B cell (primary cell): ENCODE results near the gene ZNF554. TPM values are rescaled to one million over a fixed set of nuclear protein-coding genes. Genes with fewer than 3 reads are reported as not detected.

Experiments used
- ATAC-seq: fragments of 200-7000 bp; cut with Tn5 transposase; one replicate; pipeline ENCODE4 v1.10.0; 2021; ENCODE audit warnings: low read depth, mild to moderate bottlenecking, moderate number of reproducible peaks, moderate library complexity
- CTCF ChIA-PET: fragments of 350-600 bp; sonication (Branson Sonifier 250); formaldehyde crosslinking; loops from one replicate; lab custom pipeline; 2021; ENCODE audit warnings: antibody characterized with exemption, inconsistent platforms; lab: Charles Lee
- POLR2A ChIA-PET: fragments of 350-600 bp; sonication (Branson Sonifier 250); formaldehyde crosslinking; loops from one replicate; lab custom pipeline; 2021; ENCODE audit warnings: antibody characterized with exemption; lab: Charles Lee
- DNase-seq: peaks from one replicate; pipeline ENCODE4 v3.0.0; 2013
- H2AFZ ChIP-seq: 2 replicates; pipeline ENCODE4 v1.6.1; 2012; ENCODE audit warnings: mild to moderate bottlenecking, low read depth, low read length; ENCODE audit not compliant: insufficient read depth, poor library complexity, severe bottlenecking
- H3K27ac ChIP-seq, 2 donors: 1 replicate in 1 of 2; 2 replicates in 1 of 2; pipeline ENCODE4 v1.5.1; 2012 to 2013; ENCODE audit warnings: low read length in 2 of 2, mild to moderate bottlenecking in 2 of 2, moderate library complexity in 1 of 2
- H3K27me3 ChIP-seq, 4 experiments: fragments of 200-600 bp in 1 of 4; sonication (generic) in 1 of 4; replicated peaks in 1 of 4; 1 replicate in 2 of 4; 2 replicates in 2 of 4; pipeline versions ENCODE4 v1.6.1 to v1.7.0; 2013 to 2016; ENCODE audit warnings: low read length in 3 of 4, mild to moderate bottlenecking in 2 of 4, mixed read lengths in 1 of 4, moderate library complexity in 1 of 4; ENCODE audit not compliant: insufficient read depth in 4 of 4, control insufficient read depth in 3 of 4; ENCODE audit errors: control extremely low read depth in 1 of 4
- H3K36me3 ChIP-seq, 2 experiments: replicated peaks in 1 of 2; 1 replicate in 1 of 2; 2 replicates in 1 of 2; pipeline versions ENCODE4 v1.6.1 to v1.7.1; 2013; ENCODE audit warnings: low read length in 1 of 2; ENCODE audit not compliant: insufficient read depth in 2 of 2, control insufficient read depth in 1 of 2; ENCODE audit errors: control extremely low read depth in 1 of 2, extremely low read depth in 1 of 2
- H3K4me1 ChIP-seq, 2 donors: fragments of 200-600 bp in 1 of 2; sonication (generic) in 1 of 2; 1 replicate in 1 of 2; 2 replicates in 1 of 2; pipeline versions ENCODE4 v1.5.1 to v1.6.1; 2013 to 2017; ENCODE audit warnings: low read length in 2 of 2; ENCODE audit not compliant: control insufficient read depth in 2 of 2, insufficient read depth in 2 of 2
- H3K4me2 ChIP-seq: replicated peaks from 2 replicates; pipeline ENCODE3; 2012; ENCODE audit warnings: mild to moderate bottlenecking, low read depth, low read length; ENCODE audit not compliant: poor library complexity, severe bottlenecking
- H3K4me3 ChIP-seq, 5 experiments: fragments of 200-600 bp in 1 of 5; sonication (generic) in 1 of 5; 1 replicate in 3 of 5; 2 replicates in 2 of 5; pipeline versions ENCODE4 v1.5.1 to v1.7.0; 2011 to 2016; ENCODE audit warnings: low read length in 4 of 5, mild to moderate bottlenecking in 4 of 5, low read depth in 2 of 5, control low read depth in 1 of 5, moderate library complexity in 1 of 5; ENCODE audit not compliant: insufficient read depth in 1 of 5; ENCODE audit errors: control extremely low read depth in 1 of 5, extremely low read depth in 1 of 5
- H3K79me2 ChIP-seq: fragments of 200-600 bp; sonication (generic); one replicate; pipeline ENCODE4 v1.6.0; 2016; ENCODE audit warnings: low read length; ENCODE audit not compliant: control insufficient read depth, insufficient read depth
- H3K9ac ChIP-seq: fragments of 200-600 bp; sonication (generic); 2 replicates; pipeline ENCODE4 v1.6.1; 2017; ENCODE audit warnings: mild to moderate bottlenecking, low read length, moderate library complexity
- H3K9me3 ChIP-seq, 3 donors: one replicate each; pipeline versions ENCODE4 v1.6.1 to v1.7.1; 2013; ENCODE audit warnings: low read length in 2 of 3; ENCODE audit not compliant: control insufficient read depth in 2 of 3, insufficient read depth in 1 of 3; ENCODE audit errors: control extremely low read depth in 1 of 3
- H4K20me1 ChIP-seq: 2 replicates; pipeline ENCODE4 v1.6.0; 2012; ENCODE audit warnings: mild to moderate bottlenecking, low read length; ENCODE audit not compliant: insufficient read depth, control insufficient read depth, poor library complexity, severe bottlenecking
- H3K27ac Mint-ChIP-seq: one replicate; pipeline ENCODE4 v1.8.0; 2021; ENCODE audit warnings: mixed read lengths
- H3K27me3 Mint-ChIP-seq: one replicate; pipeline ENCODE4 v1.8.0; 2021; ENCODE audit warnings: mixed read lengths
- H3K4me1 Mint-ChIP-seq: one replicate; pipeline ENCODE4 v1.8.0; 2021; ENCODE audit warnings: mixed read lengths
- H3K4me3 Mint-ChIP-seq: one replicate; pipeline ENCODE4 v1.8.0; 2021; ENCODE audit warnings: mixed read lengths
- H3K9me3 Mint-ChIP-seq: one replicate; pipeline ENCODE4 v1.8.0; 2022; ENCODE audit warnings: mixed read lengths; ENCODE audit not compliant: insufficient read depth
- EZH2 ChIP-seq: IDR thresholded peaks from 2 replicates; pipeline ENCODE4 v1.6.1; 2012; ENCODE audit warnings: borderline replicate concordance, low read depth, mild to moderate bottlenecking, moderate library complexity, low read length; ENCODE audit not compliant: insufficient read depth, poor library complexity, severe bottlenecking
- WGBS: methylation state at CpG from one replicate; pipeline ENCODE4 v1.1.5; 2013; ENCODE audit warnings: missing lambda C conversion rate; ENCODE audit not compliant: insufficient coverage; 5-methylcytosine and 5-hydroxymethylcytosine counted together
- intact Hi-C: fragments of 100-400 bp; cut with micrococcal nuclease; formaldehyde crosslinking; loops from one replicate; pipeline ENCODE4 v1.10.0; 2022
- polyA plus RNA-seq: library from polyadenylated mRNA; depleted of rRNA; stranded (reverse); fragments of >200 nt; gene quantifications from 2 replicates; pipeline ENCODE4 v1.2.3, GENCODE V29; 2012
- total RNA-seq, 2 donors: library from RNA; stranded (reverse); fragments of 120-200 nt in 1 of 2; gene quantifications; 1 replicate in 1 of 2; 2 replicates in 1 of 2; pipeline versions ENCODE4 v1.2.3 to v1.2.4, GENCODE V29; 2013 to 2022
- TF ChIP-seq, protein P1 (sequence below): fragments of 200-600 bp; IDR thresholded peaks from one replicate; pipeline ENCODE4 v1.8.0; 2022; ENCODE audit warnings: antibody characterized with exemption, mild to moderate bottlenecking

ZNF554 gene
- total and polyA plus RNA-seq, 2 donors (not counting 1 experiment from before 2014, with no cell fraction given): 2.8 to 5.9 TPM

DNA sequence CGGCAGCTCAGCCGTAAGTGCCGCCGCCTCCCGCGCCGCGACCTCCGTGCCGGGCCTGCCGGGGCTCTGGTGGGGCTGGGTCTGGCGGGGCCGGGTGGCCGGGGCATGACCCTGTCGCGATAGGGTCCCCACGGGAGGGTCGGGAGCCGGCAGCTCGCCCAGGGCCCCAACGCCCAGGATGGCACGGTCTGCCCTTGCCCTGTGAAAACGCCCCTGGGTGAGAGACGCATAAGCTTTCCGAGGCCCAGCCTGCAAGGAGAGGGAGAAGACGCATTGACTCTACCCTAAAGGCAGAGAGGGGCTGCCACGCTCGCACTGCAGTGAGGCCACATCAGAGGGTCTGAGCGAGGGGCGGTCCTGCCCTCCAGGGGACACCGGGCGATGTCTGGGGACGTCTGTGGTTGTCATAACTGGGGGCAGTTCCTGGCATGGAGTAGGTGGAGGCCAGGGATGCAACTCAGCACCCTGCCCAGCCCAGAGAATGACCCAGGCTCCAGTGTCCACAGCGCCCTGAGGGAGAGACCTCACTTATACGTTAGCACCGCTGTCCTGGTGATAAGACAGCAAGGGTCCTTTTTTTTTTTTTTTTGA lies 539 bp downstream of the ZNF554 start:
- H3K9ac ChIP-seq: peak overlapping the region; percentile 81
- H3K27ac Mint-ChIP-seq: no peak overlapping the region
- H3K27me3 ChIP-seq: no peaks in the 10 kb centered on the region
- no peaks in the 10 kb centered on the region for H3K27me3 Mint-ChIP-seq
- H3K4me3 ChIP-seq: peak overlapping the region; percentile 19 to 81 (median 60)
- peaks cover 10% of the 10 kb centered on the region for H3K79me2 ChIP-seq
- peak overlapping the region; percentile 78 for H2AFZ ChIP-seq
- ChIA-PET POLR2A (interaction anchor here (0.6 to 1.6 kb wide), 2 partner anchors 21 to 30 kb away, joined by 4 to 5 read pairs; partner anchors contain the start of gene ZNF555), CTCF (interaction anchor here (0.8 to 1.7 kb wide), 4 partner anchors 21 to 172 kb away, joined by 3 to 6 read pairs (median 4); partner anchors contain the start of gene ZNF555)
- TF ChIP-seq, protein P1, sequence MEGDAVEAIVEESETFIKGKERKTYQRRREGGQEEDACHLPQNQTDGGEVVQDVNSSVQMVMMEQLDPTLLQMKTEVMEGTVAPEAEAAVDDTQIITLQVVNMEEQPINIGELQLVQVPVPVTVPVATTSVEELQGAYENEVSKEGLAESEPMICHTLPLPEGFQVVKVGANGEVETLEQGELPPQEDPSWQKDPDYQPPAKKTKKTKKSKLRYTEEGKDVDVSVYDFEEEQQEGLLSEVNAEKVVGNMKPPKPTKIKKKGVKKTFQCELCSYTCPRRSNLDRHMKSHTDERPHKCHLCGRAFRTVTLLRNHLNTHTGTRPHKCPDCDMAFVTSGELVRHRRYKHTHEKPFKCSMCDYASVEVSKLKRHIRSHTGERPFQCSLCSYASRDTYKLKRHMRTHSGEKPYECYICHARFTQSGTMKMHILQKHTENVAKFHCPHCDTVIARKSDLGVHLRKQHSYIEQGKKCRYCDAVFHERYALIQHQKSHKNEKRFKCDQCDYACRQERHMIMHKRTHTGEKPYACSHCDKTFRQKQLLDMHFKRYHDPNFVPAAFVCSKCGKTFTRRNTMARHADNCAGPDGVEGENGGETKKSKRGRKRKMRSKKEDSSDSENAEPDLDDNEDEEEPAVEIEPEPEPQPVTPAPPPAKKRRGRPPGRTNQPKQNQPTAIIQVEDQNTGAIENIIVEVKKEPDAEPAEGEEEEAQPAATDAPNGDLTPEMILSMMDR: no peak
- no peak for TF ChIP-seq EZH2
- H3K4me1 Mint-ChIP-seq: peaks cover 9% of the 10 kb centered on the region
- 2% methylated on average over 34 of the region's 36 CpGs for WGBS
- H4K20me1 ChIP-seq: no peaks in the 10 kb centered on the region
- H3K9me3 ChIP-seq: no peaks in the 10 kb centered on the region
- no peaks in the 10 kb centered on the region for H3K36me3 ChIP-seq
- H3K4me3 Mint-ChIP-seq: peak overlapping the region; percentile 85
- DNase-seq (no peak), ATAC-seq (no peak)
- H3K9me3 Mint-ChIP-seq: no peaks in the 10 kb centered on the region
- no peak overlapping the region for H3K27ac ChIP-seq
- H3K4me1 ChIP-seq: peaks cover 4 to 18% of the 10 kb centered on the region in 2 donors
- peak overlapping the region; percentile 99 for H3K4me2 ChIP-seq
- intact Hi-C loops: no loop called here

DNA sequence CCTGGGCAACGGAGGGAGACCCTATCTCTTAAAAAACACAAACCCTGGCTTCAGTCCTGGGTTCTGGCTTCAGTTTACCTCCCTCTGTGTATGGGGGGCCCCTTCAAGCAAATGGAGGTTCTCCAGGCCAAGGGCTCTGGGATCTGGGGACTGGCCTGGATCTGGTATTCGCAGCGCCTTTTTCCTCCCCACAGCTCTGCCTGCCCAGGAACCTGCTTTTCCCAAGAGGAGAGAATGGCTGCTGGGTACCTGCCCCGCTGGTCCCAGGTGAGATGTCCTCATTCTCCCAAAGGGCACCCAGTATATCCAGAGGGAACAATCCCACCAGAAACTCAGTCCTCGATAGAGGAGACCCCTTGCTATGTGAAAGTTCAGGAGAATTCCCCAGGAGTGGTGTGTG lies 3.2 kb downstream of the ZNF554 start:
- WGBS: 100% methylated on average over 4 of the region's 5 CpGs
- CTCF ChIA-PET: interaction anchor here (1.4 kb wide), 1 partner anchor 174 kb away, joined by 5 read pairs; no protein-coding TSS in a partner anchor
- H3K27ac Mint-ChIP-seq: no peak overlapping the region

More for the DNA sequence above, 3.2 kb downstream of the ZNF554 start:
- Histone ChIP-seq H3K36me3 (no peaks in the 10 kb centered on the region), H3K4me3 (no peak overlapping the region), H3K27me3 (no peaks in the 10 kb centered on the region), H2AFZ (no peak overlapping the region), H3K4me2 (no peak overlapping the region), H3K9me3 (peaks cover 0 to 2% (median 0%) of the 10 kb centered on the region in 3 donors), H3K27ac (no peak overlapping the region), H3K4me1 (peaks cover 4 to 18% of the 10 kb centered on the region in 2 donors), H3K9ac (no peak overlapping the region), H3K79me2 (peaks cover 10% of the 10 kb centered on the region), H4K20me1 (no peaks in the 10 kb centered on the region)
- no peak overlapping the region for H3K4me3 Mint-ChIP-seq
- TF ChIP-seq, protein P1: no peak
- no peak for TF ChIP-seq EZH2
- intact Hi-C loops: no loop called here
- H3K9me3 Mint-ChIP-seq: no peaks in the 10 kb centered on the region
- ATAC-seq: no peak
- no peak for DNase-seq
- peaks cover 11% of the 10 kb centered on the region for H3K4me1 Mint-ChIP-seq
- POLR2A ChIA-PET: no interaction called here
- H3K27me3 Mint-ChIP-seq: no peaks in the 10 kb centered on the region
